ENCODE results near the gene SLC6A16.

- TF ChIP-seq EZH2 (IDR thresholded peaks at IDR 0.05) (no peak), POLR2AphosphoS5 (IDR thresholded peaks at IDR 0.05; ENCODE audit: borderline replicate concordance, low read depth, low read length) (no peak)
Observed at GRCh38 chr19:49243726-49244125, 81.3 kb downstream of the SLC6A16 start.
